ENCODE measurements around the gene MYCBPAP. TPM values are rescaled to one million over a fixed set of nuclear protein-coding genes. Genes with fewer than 3 reads are reported as not detected.

MYCBPAP gene
- total RNA-seq, 1 donor from 2014 or later = 0.82 TPM

- DNase-seq (ENCODE audit: low spot score in 2 of 2) = peak in 1 of 2 donors; percentile 55
Measured at GRCh38 chr17:50533720-50534148, 25.5 kb downstream of the MYCBPAP start.

GRCh38 chr17:50534222-50534978 is 26.2 kb downstream of the MYCBPAP start:
- no peak for DNase-seq (ENCODE audit: low spot score in 2 of 2)

More at GRCh38 chr17:50533720-50534148, 25.5 kb downstream of the MYCBPAP start:
- no peak for FAIRE-seq

GRCh38 chr17:50534979-50535326 is 26.7 kb downstream of the MYCBPAP start:
- FAIRE-seq = no peak
- no peak for DNase-seq (ENCODE audit: low spot score in 2 of 2)

More at GRCh38 chr17:50534222-50534978, 26.2 kb downstream of the MYCBPAP start:
- FAIRE-seq = no peak

DNA sequence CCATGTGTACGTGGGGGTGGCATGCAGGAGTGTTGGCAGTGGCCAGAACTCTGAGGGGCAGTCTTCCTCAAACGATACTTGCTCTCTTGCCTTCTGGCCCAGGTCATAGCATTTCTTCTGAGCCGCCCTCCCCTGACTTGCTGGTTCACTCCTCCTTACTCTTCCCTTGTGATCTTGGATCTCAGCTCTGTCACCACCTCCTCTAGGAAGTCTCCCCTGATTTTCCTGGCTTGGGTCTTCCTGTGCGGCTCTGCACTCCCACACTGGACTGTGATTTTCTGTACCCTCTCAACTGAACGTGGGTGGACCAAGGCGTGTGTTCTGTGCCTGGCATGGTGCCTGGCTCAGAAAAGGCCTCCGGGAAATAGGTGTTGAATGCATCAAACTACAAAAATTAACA is 27.2 kb downstream of the MYCBPAP start:
- DNase-seq (ENCODE audit: low spot score in 2 of 2) (no peak), FAIRE-seq (no peak)

DNA sequence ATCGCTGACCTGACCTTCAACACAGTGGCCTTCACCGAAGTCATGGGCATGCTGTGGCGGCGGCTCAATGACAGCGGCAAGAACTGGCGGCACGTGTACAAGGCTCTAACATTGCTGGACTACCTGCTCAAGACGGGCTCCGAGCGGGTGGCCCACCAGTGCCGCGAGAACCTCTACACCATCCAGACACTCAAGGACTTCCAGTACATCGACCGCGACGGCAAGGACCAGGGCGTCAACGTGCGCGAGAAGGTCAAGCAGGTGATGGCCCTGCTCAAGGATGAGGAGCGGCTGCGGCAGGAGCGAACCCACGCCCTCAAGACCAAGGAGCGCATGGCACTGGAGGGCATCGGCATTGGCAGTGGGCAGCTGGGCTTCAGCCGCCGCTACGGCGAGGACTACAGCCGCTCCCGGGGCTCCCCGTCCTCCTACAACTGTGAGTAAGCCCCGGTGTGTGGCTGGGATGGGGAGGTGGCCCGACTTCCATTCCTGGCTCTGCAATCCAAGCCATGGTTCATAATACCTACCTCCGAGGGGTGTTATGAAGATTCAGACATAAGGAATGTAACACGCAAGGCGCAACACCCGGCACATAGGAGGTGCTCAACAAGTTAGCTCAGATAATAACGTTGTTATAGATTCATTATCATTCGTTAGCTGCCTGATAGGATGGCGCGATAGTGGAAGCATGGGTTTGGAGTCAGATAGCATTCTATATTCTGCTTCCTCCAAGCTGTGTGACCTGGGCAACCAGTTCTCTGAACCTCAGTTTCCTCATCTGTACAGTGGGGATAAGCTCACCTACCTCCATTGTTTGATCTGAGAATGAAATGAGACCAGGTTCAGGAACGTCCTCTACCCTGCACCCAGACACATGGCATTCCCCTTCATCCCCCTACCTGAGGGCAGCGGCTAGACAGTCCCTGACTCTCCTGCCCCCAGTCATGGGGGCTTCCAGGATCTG is 28.7 kb downstream of the MYCBPAP start:
- no peak for FAIRE-seq

GRCh38 chr17:50537721-50538548 is 29.7 kb downstream of the MYCBPAP start:
- DNase-seq (ENCODE audit: low spot score in 2 of 2) (no peak), FAIRE-seq (no peak)

More for the DNA sequence above, 28.7 kb downstream of the MYCBPAP start:
- DNase-seq (ENCODE audit: low spot score in 2 of 2) = no peak

- FAIRE-seq (no peak), DNase-seq (ENCODE audit: low spot score in 2 of 2) (no peak)
Measured at GRCh38 chr17:50538549-50539410, 30.5 kb downstream of the MYCBPAP start.

GRCh38 chr17:50539762-50540559 is 31.7 kb downstream of the MYCBPAP start:
- DNase-seq (ENCODE audit: low spot score in 2 of 2) = no peak
- FAIRE-seq = no peak

- DNase-seq (ENCODE audit: low spot score in 2 of 2) = no peak
- FAIRE-seq = no peak
Measured at GRCh38 chr17:50540560-50541401, 32.5 kb downstream of the MYCBPAP start.

DNA sequence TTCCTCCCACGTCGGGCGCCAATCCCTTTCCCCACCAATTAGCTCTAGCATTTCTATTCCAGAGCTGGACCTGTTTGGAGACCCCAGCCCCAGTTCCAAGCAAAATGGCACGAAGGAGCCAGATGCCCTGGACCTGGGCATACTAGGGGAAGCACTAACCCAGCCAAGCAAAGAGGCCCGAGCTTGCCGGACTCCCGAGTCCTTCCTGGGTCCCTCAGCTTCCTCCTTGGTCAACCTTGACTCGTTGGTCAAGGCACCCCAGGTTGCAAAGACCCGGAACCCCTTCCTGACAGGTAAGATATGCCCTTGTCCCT is 33.1 kb downstream of the MYCBPAP start:
- no peak for DNase-seq (ENCODE audit: low spot score in 2 of 2)
- FAIRE-seq = no peak

GRCh38 chr17:50541716-50542688 is 33.8 kb downstream of the MYCBPAP start:
- FAIRE-seq = no peak
- peak; percentile 96 to 99 for DNase-seq (ENCODE audit: low spot score in 2 of 2)

GRCh38 chr17:50542795-50543774 is 34.8 kb downstream of the MYCBPAP start:
- DNase-seq (ENCODE audit: low spot score in 2 of 2) (no peak), FAIRE-seq (no peak)

- DNase-seq (ENCODE audit: low spot score in 2 of 2) (no peak), FAIRE-seq (no peak)
Measured at GRCh38 chr17:50544516-50544915, 36.3 kb downstream of the MYCBPAP start.

DNA sequence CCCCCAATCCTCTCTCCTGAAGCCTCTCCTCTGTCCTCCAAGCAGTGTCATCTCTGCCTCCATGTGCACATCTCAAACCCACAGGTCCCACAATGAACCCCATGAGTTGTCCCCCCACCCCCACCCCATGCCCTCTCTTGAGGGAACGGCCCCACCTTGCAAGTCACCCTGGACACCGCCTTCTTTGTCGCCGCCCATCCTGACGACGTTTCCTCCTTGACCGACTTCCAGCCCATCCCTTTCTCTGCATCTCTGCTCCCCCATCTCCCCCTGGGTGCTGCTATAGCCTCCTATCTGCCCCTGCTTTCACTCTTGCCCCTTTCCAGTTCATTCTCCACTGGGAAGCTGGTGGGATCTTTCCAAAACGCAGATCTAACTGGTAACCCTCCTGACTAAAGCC is 37.1 kb downstream of the MYCBPAP start:
- DNase-seq (ENCODE audit: low spot score in 2 of 2) = no peak
- no peak for FAIRE-seq

DNA sequence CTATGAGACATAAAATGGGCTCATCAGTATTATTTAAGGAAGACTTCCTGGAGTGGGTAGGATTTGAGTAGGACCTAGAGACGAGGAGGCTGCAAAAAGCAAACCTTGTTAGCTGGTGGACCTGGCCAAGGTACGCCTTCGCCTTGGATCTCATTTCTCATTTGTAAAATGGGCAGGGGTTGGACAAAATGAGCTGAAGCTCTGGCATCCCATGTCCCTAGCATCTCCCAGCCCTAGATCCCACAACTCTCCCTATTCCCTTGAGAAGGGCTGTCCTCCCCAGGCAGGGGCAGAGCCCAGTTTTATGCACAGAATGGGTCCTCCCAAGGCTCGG is 38.4 kb downstream of the MYCBPAP start:
- FAIRE-seq = no peak
- DNase-seq (ENCODE audit: low spot score in 2 of 2) = no peak
